ENCODE data around the gene STX16.

DNA sequence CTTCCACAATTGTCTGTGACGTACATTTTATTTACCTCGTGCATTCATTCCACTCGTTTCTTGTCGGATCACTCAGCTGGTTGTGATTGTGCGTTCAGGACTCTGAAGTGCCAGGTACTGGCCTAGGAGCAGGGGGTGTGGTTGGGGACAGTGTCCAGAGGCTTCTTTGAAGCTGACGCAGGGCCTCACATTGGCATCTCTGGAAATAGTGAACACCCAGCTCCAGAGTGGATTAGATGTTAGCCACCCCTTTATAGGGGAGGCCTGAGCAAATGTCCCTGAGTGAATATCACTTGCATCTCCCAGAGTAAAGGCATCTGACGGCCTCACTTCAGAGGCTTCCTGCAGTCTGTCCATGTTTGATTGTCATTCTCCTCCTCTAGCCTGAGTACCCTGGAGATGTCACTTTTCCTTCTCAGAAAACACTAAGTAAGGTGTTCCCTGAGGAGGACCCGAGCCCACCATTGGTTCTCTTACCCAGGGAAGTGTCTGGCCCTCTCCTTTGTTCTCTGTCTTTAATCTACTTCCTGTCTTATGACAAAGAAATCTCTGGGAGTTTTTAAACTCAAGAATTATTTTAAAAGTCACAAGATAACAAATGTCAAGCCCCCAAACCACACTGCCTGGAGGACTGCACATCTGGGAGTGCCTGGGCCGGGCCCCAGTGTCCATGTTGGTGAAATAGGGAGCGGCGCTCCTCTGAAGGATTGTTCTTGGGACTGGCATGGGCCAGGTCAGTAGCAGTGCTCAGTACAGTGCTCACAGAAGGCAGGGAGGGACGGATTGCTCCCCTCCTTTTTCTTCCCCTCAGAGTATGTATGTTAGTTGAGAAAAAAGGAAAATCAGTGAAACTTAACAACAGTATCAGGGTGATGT is 10.8 kb downstream of the STX16 start:
- TF ChIP-seq PHF20 (CRISPR knock-in tag; IDR thresholded peaks at IDR 0.05) (no peak), ELF1 (CRISPR knock-in tag; IDR thresholded peaks at IDR 0.05) (no peak), ZC3H13 (CRISPR knock-in tag; IDR thresholded peaks at IDR 0.05) (no peak), JUND (CRISPR knock-in tag; IDR thresholded peaks at IDR 0.05) (no peak), ZNF510 (CRISPR knock-in tag; IDR thresholded peaks at IDR 0.05; ENCODE audit: low read depth) (no peak), U2AF1 (optimal IDR thresholded peaks at IDR 0.05; ENCODE audit: low read depth, low read length) (no peak)
- TF ChIP-seq, protein P1, sequence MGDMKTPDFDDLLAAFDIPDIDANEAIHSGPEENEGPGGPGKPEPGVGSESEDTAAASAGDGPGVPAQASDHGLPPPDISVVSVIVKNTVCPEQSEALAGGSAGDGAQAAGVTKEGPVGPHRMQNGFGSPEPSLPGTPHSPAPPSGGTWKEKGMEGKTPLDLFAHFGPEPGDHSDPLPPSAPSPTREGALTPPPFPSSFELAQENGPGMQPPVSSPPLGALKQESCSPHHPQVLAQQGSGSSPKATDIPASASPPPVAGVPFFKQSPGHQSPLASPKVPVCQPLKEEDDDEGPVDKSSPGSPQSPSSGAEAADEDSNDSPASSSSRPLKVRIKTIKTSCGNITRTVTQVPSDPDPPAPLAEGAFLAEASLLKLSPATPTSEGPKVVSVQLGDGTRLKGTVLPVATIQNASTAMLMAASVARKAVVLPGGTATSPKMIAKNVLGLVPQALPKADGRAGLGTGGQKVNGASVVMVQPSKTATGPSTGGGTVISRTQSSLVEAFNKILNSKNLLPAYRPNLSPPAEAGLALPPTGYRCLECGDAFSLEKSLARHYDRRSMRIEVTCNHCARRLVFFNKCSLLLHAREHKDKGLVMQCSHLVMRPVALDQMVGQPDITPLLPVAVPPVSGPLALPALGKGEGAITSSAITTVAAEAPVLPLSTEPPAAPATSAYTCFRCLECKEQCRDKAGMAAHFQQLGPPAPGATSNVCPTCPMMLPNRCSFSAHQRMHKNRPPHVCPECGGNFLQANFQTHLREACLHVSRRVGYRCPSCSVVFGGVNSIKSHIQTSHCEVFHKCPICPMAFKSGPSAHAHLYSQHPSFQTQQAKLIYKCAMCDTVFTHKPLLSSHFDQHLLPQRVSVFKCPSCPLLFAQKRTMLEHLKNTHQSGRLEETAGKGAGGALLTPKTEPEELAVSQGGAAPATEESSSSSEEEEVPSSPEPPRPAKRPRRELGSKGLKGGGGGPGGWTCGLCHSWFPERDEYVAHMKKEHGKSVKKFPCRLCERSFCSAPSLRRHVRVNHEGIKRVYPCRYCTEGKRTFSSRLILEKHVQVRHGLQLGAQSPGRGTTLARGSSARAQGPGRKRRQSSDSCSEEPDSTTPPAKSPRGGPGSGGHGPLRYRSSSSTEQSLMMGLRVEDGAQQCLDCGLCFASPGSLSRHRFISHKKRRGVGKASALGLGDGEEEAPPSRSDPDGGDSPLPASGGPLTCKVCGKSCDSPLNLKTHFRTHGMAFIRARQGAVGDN (CRISPR knock-in tag; IDR thresholded peaks at IDR 0.05): no peak
- TF ChIP-seq, protein P2, sequence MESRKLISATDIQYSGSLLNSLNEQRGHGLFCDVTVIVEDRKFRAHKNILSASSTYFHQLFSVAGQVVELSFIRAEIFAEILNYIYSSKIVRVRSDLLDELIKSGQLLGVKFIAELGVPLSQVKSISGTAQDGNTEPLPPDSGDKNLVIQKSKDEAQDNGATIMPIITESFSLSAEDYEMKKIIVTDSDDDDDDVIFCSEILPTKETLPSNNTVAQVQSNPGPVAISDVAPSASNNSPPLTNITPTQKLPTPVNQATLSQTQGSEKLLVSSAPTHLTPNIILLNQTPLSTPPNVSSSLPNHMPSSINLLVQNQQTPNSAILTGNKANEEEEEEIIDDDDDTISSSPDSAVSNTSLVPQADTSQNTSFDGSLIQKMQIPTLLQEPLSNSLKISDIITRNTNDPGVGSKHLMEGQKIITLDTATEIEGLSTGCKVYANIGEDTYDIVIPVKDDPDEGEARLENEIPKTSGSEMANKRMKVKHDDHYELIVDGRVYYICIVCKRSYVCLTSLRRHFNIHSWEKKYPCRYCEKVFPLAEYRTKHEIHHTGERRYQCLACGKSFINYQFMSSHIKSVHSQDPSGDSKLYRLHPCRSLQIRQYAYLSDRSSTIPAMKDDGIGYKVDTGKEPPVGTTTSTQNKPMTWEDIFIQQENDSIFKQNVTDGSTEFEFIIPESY (CRISPR knock-in tag; IDR thresholded peaks at IDR 0.05): no peak
- TF ChIP-seq, protein P3, sequence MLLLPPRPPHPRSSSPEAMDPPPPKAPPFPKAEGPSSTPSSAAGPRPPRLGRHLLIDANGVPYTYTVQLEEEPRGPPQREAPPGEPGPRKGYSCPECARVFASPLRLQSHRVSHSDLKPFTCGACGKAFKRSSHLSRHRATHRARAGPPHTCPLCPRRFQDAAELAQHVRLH (CRISPR knock-in tag; IDR thresholded peaks at IDR 0.05; ENCODE audit: borderline replicate concordance, low read depth): no peak
